H4 (cell line): ENCODE results near the gene FAM136A. TPM values are rescaled to one million over a fixed set of nuclear protein-coding genes. Genes with fewer than 3 reads are reported as not detected.
"Not testable (repeated sequence)": the region's sequence is repeated elsewhere in the genome, so short reads cannot be mapped to it uniquely, and the experiment has no call there.

Source experiments
- DNase-seq: peaks from one replicate; pipeline ENCODE4 v3.0.0-alpha.2; 2015; ENCODE audit warnings: low spot score
- total RNA-seq: library from RNA; depleted of rRNA; stranded (reverse); fragments of >200 nt; shearing (Covaris generic); gene quantifications from 2 replicates; pipeline ENCODE4 v1.2.3, GENCODE V29; 2014; rRNA removed

The FAM136A gene
- total RNA-seq, 1 experiment from 2014 or later: 60.7 TPM

- DNase-seq: not testable (repeated sequence)
These were observed 4.0 kb downstream of the FAM136A start for GRCh38 chr2:70297828-70298227.

- no peak for DNase-seq
These were observed 18.2 kb downstream of the FAM136A start for GRCh38 chr2:70283500-70284191.

- no peak for DNase-seq
These were observed 19.4 kb downstream of the FAM136A start for GRCh38 chr2:70282439-70282838.

GRCh38 chr2:70280242-70280798, 21.5 kb downstream of the FAM136A start:
- no peak for DNase-seq

GRCh38 chr2:70270323-70270722, 31.5 kb downstream of the FAM136A start:
- DNase-seq: no peak

- DNase-seq: not testable (repeated sequence)
These were observed 32.2 kb downstream of the FAM136A start for GRCh38 chr2:70269422-70270302.

GRCh38 chr2:70266925-70267324, 34.9 kb downstream of the FAM136A start:
- DNase-seq: not testable (repeated sequence)

- no peak for DNase-seq
These were observed 40.4 kb downstream of the FAM136A start for GRCh38 chr2:70261501-70261900.

- no peak for DNase-seq
These were observed 43.4 kb downstream of the FAM136A start for GRCh38 chr2:70258532-70258875.

GRCh38 chr2:70255637-70256314, 46.1 kb downstream of the FAM136A start:
- no peak for DNase-seq

- DNase-seq: no peak
These were observed 51.4 kb downstream of the FAM136A start for GRCh38 chr2:70250434-70250833.

- DNase-seq: peak; percentile 98
These were observed 53.6 kb downstream of the FAM136A start, which contains the start of gene TIA1 for GRCh38 chr2:70248181-70248847. Gene TIA1 (minus strand): TSS chr2:70248628. CDS start chr2:70248430, 198 bp downstream.

GRCh38 chr2:70247364-70248180, 54.3 kb downstream of the FAM136A start:
- DNase-seq: no peak

Other genes with a start within 250 kb of the FAM136A start
- 15.1 and 23.2 TPM in 2 replicates for gene PCBP1, start 214.6 kb downstream of the FAM136A start, total RNA-seq
- 8.6 and 10.2 TPM in 2 replicates for gene C2orf42, start 111.0 kb downstream of the FAM136A start, total RNA-seq
- 47.2 and 52.4 TPM in 2 replicates for gene TIA1, start 53.4 kb downstream of the FAM136A start, total RNA-seq
- gene PCYOX1, start 43.9 kb downstream of the FAM136A start, total RNA-seq: 22.0 and 22.4 TPM in 2 replicates
- gene SNRPG, start 8.3 kb downstream of the FAM136A start, total RNA-seq: 375 and 382 TPM in 2 replicates